Heart right ventricle (tissue), 16 donors: ENCODE data around the gene HDAC11. TPM values are rescaled to one million over a fixed set of nuclear protein-coding genes. Genes with fewer than 3 reads are reported as not detected.

Experiments
- ATAC-seq, 8 donors: fragments of 200-7000 bp; cut with Tn5 transposase; one replicate each; pipeline ENCODE4 v1.9.1; 2020; ENCODE audit warnings: mild to moderate bottlenecking in 8 of 8, moderate library complexity in 8 of 8, moderate number of reproducible peaks in 1 of 8
- DNase-seq, 2 donors: peaks; one replicate each; pipeline ENCODE4 v3.0.0-alpha.2; 2020
- H3K27ac ChIP-seq, 10 donors: fragments of 200-600 bp; sonication (generic) in 2 of 10; one replicate each; pipeline versions ENCODE4 v1.5.0 to v1.8.0; 2020 to 2022; ENCODE audit warnings: mild to moderate bottlenecking in 3 of 10
- H3K27me3 ChIP-seq, 7 donors: fragments of 200-600 bp; one replicate each; pipeline ENCODE4 v1.8.0; 2021 to 2022; ENCODE audit warnings: mild to moderate bottlenecking in 2 of 7
- H3K36me3 ChIP-seq, 9 donors: fragments of 200-600 bp; sonication (generic) in 1 of 9; one replicate each; pipeline versions ENCODE4 v1.5.0 to v1.8.0; 2020 to 2022; ENCODE audit warnings: mild to moderate bottlenecking in 2 of 9
- H3K4me1 ChIP-seq, 9 donors: fragments of 200-600 bp; sonication (generic) in 1 of 9; one replicate each; pipeline versions ENCODE4 v1.5.0 to v1.8.0; 2020 to 2022; ENCODE audit warnings: mild to moderate bottlenecking in 4 of 9
- H3K4me3 ChIP-seq, 10 donors: fragments of 200-600 bp; sonication (generic) in 2 of 10; one replicate each; pipeline versions ENCODE4 v1.5.0 to v1.8.0; 2020 to 2022; ENCODE audit warnings: mild to moderate bottlenecking in 7 of 10, moderate library complexity in 2 of 10
- H3K9me3 ChIP-seq, 11 donors: fragments of 200-600 bp in 10 of 11; sonication (generic) in 2 of 11; one replicate each; pipeline versions ENCODE4 v1.5.0 to v1.8.0; 2013 to 2022; ENCODE audit warnings: mild to moderate bottlenecking in 2 of 11, control low read depth in 1 of 11, moderate library complexity in 1 of 11
- CTCF ChIP-seq, 9 donors: fragments of 200-600 bp; sonication (generic) in 2 of 9; IDR thresholded peaks; one replicate each; pipeline versions ENCODE4 v1.5.0 to v1.8.0; 2021 to 2022; ENCODE audit warnings: antibody characterized with exemption in 9 of 9, mild to moderate bottlenecking in 5 of 9, moderate library complexity in 1 of 9
- WGBS, 2 donors: extraction: QIAGEN DNeasy Blood & Tissue Kit; methylation state at CpG; one replicate each; pipeline ENCODE4 v1.1.7; 2013; ENCODE audit warnings: inconsistent platforms in 1 of 2; 5-methylcytosine and 5-hydroxymethylcytosine counted together
- intact Hi-C, 10 donors: fragments of 100-400 bp; cut with DNase I; formaldehyde crosslinking; loops; one replicate each; pipeline versions ENCODE4 v1.11.1 to v1.14.2; 2022
- polyA plus RNA-seq, 2 donors: library from polyadenylated mRNA; stranded (reverse); fragments of 200-250 nt; gene quantifications; one replicate each; pipeline ENCODE4 v1.2.3, GENCODE V29; 2013
- total RNA-seq, 10 donors: library from RNA; stranded (reverse); fragmentation: NEBNext Ultra II Directional in 3 of 10; extraction: Animal tissue kit (Norgen Biotek cat#: 25700) in 3 of 10; gene quantifications; one replicate each; pipeline versions ENCODE4 v1.2.1 to v1.2.4, GENCODE V29; 2021 to 2023
- donor health status: Arrhythmogenic right ventricular cardiomyopathy.
- donor health status: ischemic (EF 13 %, LVEDD 7.1; RV severe dilation, severe dysfunction).
- donor health status: healthy with polysubstance abuse.
- donor health status: DM: no; HTN: yes; CAD: no.
- donor health status: DM: no; HTN: no; CAD: no.
- donor health status: ischemic (EF 25% LVEDD 6.9; RV normal size, moderate dysfunction).
- donor health status: ischemic (EF 25% LVEDD 5.7; RV mildly dilated, moderate dysfunction).
- donor health status: healthy.
- donor health status: DM: yes; HTN: yes; CAD: no.
- donor health status: Ischemic cardiomyopathy.
- donor health status: ischemic (EF 35%, LVEDD 5.7; RV mildly dilated, moderate dysfunction).
- donor health status: nonischemic (EF 11% LVEDD 7.7; RV severe dilation, severe dysfunction).
- donor health status: DM: yes; HTN: yes; CAD: no.
- donor health status: PGD.
- donor health status: ischemic (EF 29% LVEDD 5.4; RV normal size, mild dysfunction).
- donor health status: nonischemic (EF 23%, LVEDD 6.1; RV moderate dilation, normal function).

The HDAC11 gene
- total and polyA plus RNA-seq, 12 donors, result 15.9 to 46.0 (median 33.3) TPM

GRCh38 chr3:13473020-13473419, 7.1 kb upstream of the HDAC11 start:
- H3K4me3 ChIP-seq, result no peak overlapping the region
- H3K9me3 ChIP-seq, result no peaks in the 10 kb centered on the region
- WGBS, 2 donors, result 91 to 97% methylated on average over 3 of the region's 3 CpGs
- peaks cover 0 to 14% (median 7%) of the 10 kb centered on the region in 7 donors for H3K27me3 ChIP-seq
- TF ChIP-seq CTCF (IDR thresholded peaks at IDR 0.05), result no peak
- intact Hi-C loops, result no loop called here
- DNase-seq (no peak), ATAC-seq (no peak)
- H3K36me3 ChIP-seq, result no peaks in the 10 kb centered on the region
- H3K27ac ChIP-seq, result no peak overlapping the region
- peaks cover 0 to under 1% (median 0%) of the 10 kb centered on the region in 9 donors for H3K4me1 ChIP-seq

- intact Hi-C loops, result no loop called here
- no peaks in the 10 kb centered on the region for H3K36me3 ChIP-seq
- no peak for TF ChIP-seq CTCF (IDR thresholded peaks at IDR 0.05)
- WGBS, 2 donors, result 82 to 88% methylated on average over 12 of the region's 12 CpGs
- peaks cover 0 to 13% (median 7%) of the 10 kb centered on the region in 7 donors for H3K27me3 ChIP-seq
- H3K4me1 ChIP-seq, result peaks cover 0 to 11% (median 3%) of the 10 kb centered on the region in 9 donors
- no peak for DNase-seq
- ATAC-seq, result no peak
- no peak overlapping the region for H3K27ac ChIP-seq
- H3K9me3 ChIP-seq, result no peaks in the 10 kb centered on the region
- no peak overlapping the region for H3K4me3 ChIP-seq
Observed at GRCh38 chr3:13474021-13474420, 6.1 kb upstream of the HDAC11 start.

- no peak for DNase-seq
Observed at GRCh38 chr3:13474776-13475303, 5.3 kb upstream of the HDAC11 start.

GRCh38 chr3:13475871-13476590, 4.1 kb upstream of the HDAC11 start:
- Histone ChIP-seq H3K27me3 (peaks cover 0 to 13% (median 7%) of the 10 kb centered on the region in 7 donors), H3K4me1 (peaks cover 0 to 20% (median 13%) of the 10 kb centered on the region in 9 donors), H3K27ac (no peak overlapping the region), H3K4me3 (no peak overlapping the region), H3K36me3 (no peaks in the 10 kb centered on the region), H3K9me3 (no peaks in the 10 kb centered on the region)
- WGBS, 2 donors, result 67 to 69% methylated on average over 7 of the region's 7 CpGs
- intact Hi-C loops, result no loop called here
- ATAC-seq, result no peak
- no peak for DNase-seq
- no peak for TF ChIP-seq CTCF (IDR thresholded peaks at IDR 0.05)

More at GRCh38 chr3:13474776-13475303, 5.3 kb upstream of the HDAC11 start:
- Histone ChIP-seq H3K4me1 (peaks cover 0 to 15% (median 7%) of the 10 kb centered on the region in 9 donors), H3K27ac (no peak overlapping the region), H3K9me3 (no peaks in the 10 kb centered on the region), H3K36me3 (no peaks in the 10 kb centered on the region), H3K4me3 (no peak overlapping the region), H3K27me3 (peaks cover 0 to 13% (median 7%) of the 10 kb centered on the region in 7 donors)
- ATAC-seq, result no peak
- intact Hi-C loops, result no loop called here
- WGBS, 2 donors, result 77% methylated on average over 10 of the region's 10 CpGs
- no peak for TF ChIP-seq CTCF (IDR thresholded peaks at IDR 0.05)
